ENCODE data around the gene RAB9B. TPM values are rescaled to one million over a fixed set of nuclear protein-coding genes. Genes with fewer than 3 reads are reported as not detected.

The RAB9B gene
- total RNA-seq, 4 donors from 2014 or later: 0.23 to 3.8 (median 0.35) TPM; not detected in 1

- H3K36me3 ChIP-seq: no peaks in the 10 kb centered on the region
- DNase-seq: no peak
- no peaks in the 10 kb centered on the region for H3K27me3 ChIP-seq
- intact Hi-C loops (cut with DNase I): no loop called here
- no peaks in the 10 kb centered on the region for H3K9me3 ChIP-seq
- no peaks in the 10 kb centered on the region for H3K4me1 ChIP-seq
- TF ChIP-seq CTCF (IDR thresholded peaks at IDR 0.05) (no peak), POLR2A (IDR thresholded peaks at IDR 0.05) (no peak)
- no peak overlapping the region for H3K27ac ChIP-seq
- no peak overlapping the region for H3K4me3 ChIP-seq
Measured at GRCh38 chrX:103789004-103789403, 43.1 kb downstream of the RAB9B start.

- intact Hi-C loops (cut with DNase I): no loop called here
- TF ChIP-seq CTCF (IDR thresholded peaks at IDR 0.05): no peak
- TF ChIP-seq POLR2A (IDR thresholded peaks at IDR 0.05): no peak
- Histone ChIP-seq H3K27ac (no peak overlapping the region), H3K27me3 (no peaks in the 10 kb centered on the region), H3K4me3 (no peak overlapping the region), H3K4me1 (no peaks in the 10 kb centered on the region), H3K36me3 (no peaks in the 10 kb centered on the region), H3K9me3 (no peaks in the 10 kb centered on the region)
- DNase-seq: no peak
- 47 to 53% methylated on average over 2 of the region's 2 CpGs for WGBS, 2 donors
Measured at GRCh38 chrX:103783971-103784370, 48.1 kb downstream of the RAB9B start.

- Histone ChIP-seq H3K36me3 (no peaks in the 10 kb centered on the region), H3K4me3 (no peak overlapping the region), H3K4me1 (no peaks in the 10 kb centered on the region), H3K27ac (no peak overlapping the region), H3K27me3 (no peaks in the 10 kb centered on the region), H3K9me3 (no peaks in the 10 kb centered on the region)
- TF ChIP-seq POLR2A (IDR thresholded peaks at IDR 0.05): no peak
- TF ChIP-seq CTCF (IDR thresholded peaks at IDR 0.05): no peak
- no peak for DNase-seq
- WGBS, 2 donors: 41 to 51% methylated on average over 2 of the region's 3 CpGs
- intact Hi-C loops (cut with DNase I): no loop called here
Measured at GRCh38 chrX:103783196-103783595, 48.9 kb downstream of the RAB9B start.

DNA sequence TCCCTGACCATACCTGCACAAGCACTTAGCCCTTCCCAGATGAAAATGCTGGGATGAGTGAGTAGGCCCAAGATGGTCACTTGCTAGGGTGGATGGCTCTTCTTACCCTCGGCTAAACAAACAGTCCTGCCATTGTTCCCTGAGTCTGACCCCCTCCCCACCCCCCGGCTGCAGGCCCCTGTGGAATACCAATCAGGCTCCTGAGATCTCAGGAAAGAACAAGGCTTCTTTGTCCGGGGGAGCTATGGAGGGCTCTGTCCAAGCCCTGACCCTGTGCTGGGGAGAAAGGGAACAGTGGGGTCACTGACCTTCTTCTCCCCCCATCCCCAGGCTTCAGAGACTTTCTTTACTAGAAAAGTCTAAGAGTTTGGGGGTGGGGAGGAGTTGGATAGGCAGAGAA, 49.4 kb downstream of the RAB9B start:
- intact Hi-C loops (cut with DNase I): no loop called here
- no peak overlapping the region for H3K27ac ChIP-seq
- H3K9me3 ChIP-seq: no peaks in the 10 kb centered on the region
- WGBS, 2 donors: 40 to 80% methylated on average over 1 of the region's 3 CpGs
- no peak overlapping the region for H3K4me3 ChIP-seq
- H3K27me3 ChIP-seq: no peaks in the 10 kb centered on the region
- TF ChIP-seq POLR2A (IDR thresholded peaks at IDR 0.05) (no peak), CTCF (IDR thresholded peaks at IDR 0.05) (no peak)
- no peaks in the 10 kb centered on the region for H3K4me1 ChIP-seq
- DNase-seq: no peak
- H3K36me3 ChIP-seq: no peaks in the 10 kb centered on the region

- no peak for DNase-seq
- H3K36me3 ChIP-seq: no peaks in the 10 kb centered on the region
- intact Hi-C loops (cut with DNase I): no loop called here
- H3K4me1 ChIP-seq: no peaks in the 10 kb centered on the region
- no peak overlapping the region for H3K27ac ChIP-seq
- WGBS, 2 donors: 69 to 75% methylated on average over 1 of the region's 1 CpG
- no peak overlapping the region for H3K4me3 ChIP-seq
- no peak for TF ChIP-seq POLR2A (IDR thresholded peaks at IDR 0.05)
- TF ChIP-seq CTCF (IDR thresholded peaks at IDR 0.05): no peak
- H3K9me3 ChIP-seq: no peaks in the 10 kb centered on the region
- no peaks in the 10 kb centered on the region for H3K27me3 ChIP-seq
Measured at GRCh38 chrX:103781706-103782105, 50.4 kb downstream of the RAB9B start.
